Activated T-cell treated with anti-CD3 and anti-CD28 coated beads, Interleukin-2, amount 50 U/mL, for 1 hour (primary cell): Measurements from ENCODE around the gene ATP4A.

Experiments used
- DNase-seq: peaks from one replicate; pipeline ENCODE4 v3.0.0-alpha.2; 2020

The ATP4A gene

DNA sequence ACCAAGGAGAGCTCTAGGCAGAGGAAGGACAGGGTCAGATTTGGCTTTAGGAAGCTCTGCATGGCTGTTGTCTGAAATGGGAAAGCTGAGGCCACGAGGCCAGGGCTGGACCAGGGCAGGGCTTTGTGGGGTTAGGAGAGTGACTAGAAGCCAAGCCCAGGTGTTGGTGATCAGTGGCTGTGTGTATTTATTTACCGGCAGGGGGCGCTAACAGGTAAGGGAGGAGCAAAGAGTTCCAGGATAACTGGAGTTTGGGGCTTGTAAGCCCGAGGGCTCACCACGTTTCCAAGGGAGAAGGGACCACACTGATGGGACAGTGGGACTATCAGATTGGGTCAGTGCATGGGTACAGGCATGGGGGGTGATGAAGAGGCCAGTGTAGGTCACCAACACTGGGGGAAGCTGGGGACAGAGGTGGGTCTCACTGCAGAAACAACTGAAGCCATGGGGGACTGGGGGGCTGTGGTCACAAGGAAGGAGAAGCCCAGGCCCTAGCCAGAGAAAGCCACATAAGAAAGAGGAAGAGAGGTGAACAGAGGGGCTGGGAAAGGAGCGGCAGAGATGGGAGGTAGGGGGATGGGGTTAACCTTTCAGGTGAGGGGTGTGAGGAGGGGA lies 14.2 kb downstream of the ATP4A start:
- DNase-seq: peak; percentile 55

DNA sequence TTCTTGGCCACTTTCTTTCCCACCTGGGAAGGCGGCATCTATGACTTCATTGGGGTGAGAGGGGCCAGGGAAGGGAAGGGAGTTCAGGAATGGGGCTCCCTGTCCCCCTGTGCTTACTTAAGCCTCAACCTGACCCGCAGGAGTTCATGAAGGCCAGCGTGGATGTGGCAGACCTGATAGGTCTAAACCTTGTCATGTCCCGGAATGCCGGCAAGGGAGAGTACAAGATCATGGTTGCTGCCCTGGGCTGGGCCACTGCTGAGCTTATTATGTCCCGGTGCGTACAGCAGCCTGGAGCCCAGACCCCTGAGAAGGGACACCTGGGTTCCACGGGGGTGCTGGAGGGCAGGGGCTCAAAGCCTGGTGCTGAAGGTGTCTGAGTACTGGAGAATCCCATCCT lies 16.9 kb downstream of the ATP4A start:
- DNase-seq: no peak

DNA sequence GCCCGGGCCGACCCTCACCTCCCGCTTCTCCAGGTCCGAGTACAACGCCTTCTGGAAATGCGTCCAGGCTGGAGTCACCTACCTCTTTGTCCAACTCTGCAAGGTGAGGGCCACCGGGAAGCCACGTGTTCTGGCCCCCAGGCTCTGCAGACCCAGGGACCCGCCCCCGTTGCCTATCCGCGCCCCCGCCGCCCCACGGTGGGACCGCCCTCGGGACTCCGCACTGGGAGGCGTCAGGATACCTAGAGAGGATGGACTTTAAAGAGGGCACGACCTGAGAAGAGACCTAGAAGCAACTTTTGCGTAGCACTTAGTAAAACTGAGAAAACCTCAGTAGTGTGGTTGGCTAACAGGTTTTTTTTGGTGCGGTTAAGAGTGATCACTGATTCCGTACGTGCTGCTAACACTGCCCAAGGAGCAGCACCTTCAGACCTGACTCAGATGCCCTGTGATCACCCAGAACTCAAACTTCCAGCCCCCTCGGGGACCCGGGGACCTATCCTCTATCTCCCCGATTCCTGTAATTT lies 17.5 kb downstream of the ATP4A start:
- DNase-seq: peak; percentile 58

DNA sequence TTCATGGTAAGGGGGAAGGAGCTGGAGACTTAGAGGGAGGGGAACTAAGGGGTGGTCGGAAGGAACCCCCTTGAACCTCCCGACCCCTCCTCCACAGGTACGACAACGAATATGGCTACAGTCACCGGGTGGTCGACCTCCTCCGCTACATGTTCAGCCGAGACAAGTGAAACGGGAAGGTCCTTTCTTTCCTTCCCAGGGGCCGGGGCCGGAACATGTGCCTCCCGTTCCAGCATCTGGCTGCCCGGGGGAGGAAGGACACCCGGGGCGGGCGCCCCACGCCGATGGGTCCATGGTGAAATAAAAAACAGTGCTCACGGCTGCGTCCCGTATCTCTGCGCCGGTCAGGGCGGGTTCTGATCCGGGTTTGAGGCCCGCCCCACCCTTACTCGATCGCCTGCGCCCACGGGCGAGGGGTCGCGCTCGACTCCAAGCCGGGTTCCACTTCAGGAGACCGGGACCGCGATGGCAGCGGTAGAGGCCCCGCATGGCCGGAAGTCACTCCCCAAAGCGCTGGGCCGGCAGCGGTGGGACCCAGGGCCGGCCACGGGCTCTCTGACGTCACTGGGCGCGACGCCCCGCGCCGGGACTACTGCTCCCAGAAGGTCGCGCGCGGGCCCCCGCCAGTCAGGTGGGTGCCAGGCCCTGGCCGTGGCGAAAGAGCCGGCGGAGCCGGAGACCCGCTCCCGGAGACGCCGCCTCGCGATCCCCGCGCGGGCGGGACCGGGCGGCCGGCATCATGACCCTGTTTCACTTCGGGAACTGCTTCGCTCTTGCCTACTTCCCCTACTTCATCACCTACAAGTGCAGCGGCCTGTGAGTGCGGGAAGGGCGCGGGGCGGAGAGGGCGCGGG lies 18.2 kb downstream of the ATP4A start, which contains the start of gene TMEM147:
Gene TMEM147, plus strand, starts transcription at position 626 of the 854 bp plus-strand sequence. Its CDS starts 114 bp downstream, at position 740.
- peak; percentile 81 for DNase-seq

DNA sequence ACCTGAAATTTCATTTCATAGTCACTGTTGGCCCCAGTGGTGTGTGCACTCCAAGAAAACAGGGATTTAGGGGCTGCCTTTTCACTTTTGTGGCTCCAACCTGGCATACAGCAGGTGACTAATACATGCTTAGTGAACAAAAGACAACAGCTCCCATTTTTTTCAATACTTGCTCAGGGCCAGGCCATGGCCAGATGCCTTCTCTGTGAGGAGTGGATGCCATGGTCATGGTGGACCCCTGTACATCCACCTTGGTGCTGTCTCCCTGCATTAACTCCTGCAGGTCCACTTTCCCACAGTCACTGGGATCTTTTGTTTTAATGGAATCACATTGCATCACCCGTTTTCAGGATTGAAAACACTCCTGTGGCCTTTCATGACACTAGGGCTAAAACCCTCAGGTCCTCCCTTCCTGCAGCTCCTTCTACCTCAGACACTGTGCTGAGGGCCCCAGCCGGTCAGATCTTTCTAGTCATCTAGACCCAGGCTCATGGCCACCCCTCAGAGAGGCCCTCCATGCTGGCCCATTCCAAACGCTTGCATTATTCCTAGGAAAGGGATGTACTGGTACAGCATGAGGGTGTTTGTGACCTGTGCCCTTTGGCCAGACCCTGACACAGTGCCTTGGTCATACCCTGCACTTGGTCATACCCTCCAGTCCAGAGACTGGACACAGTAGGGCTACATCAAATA lies 19.2 kb downstream of the ATP4A start:
- no peak for DNase-seq

DNA sequence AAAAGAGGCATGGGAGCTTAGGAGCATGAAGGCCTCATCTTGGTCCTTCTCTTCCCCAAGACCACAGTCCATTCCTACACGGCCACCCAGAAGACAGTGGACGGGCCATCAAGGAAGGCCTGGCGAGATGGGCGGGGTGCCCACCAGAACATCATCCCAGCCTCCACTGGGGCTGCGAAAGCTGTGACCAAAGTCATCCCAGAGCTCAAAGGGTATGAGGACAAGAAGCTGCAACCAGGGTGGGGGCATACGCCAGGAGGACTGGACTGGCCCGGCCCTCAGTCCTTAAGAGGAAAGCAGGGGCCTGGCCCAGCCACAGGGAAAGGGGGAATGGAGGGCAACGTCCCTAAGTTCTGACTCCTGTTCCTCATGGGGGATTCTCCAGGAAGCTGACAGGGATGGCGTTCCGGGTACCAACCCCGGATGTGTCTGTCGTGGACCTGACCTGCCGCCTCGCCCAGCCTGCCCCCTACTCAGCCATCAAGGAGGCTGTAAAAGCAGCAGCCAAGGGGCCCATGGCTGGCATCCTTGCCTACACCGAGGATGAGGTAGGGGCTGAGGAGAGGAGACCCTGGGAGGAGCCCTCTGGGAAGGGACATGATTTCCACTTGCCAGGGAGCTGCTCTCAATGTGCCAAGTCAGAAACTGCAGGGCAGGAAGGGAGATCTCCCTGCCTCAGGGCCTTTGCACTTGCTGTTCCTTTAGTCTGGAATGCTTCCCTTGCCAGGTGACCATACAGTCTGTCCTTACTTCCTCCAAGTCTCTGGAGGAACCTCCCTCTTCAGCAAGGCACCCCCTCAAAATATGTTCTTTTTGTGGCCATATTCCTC lies 20.0 kb downstream of the ATP4A start:
- DNase-seq: no peak

DNA sequence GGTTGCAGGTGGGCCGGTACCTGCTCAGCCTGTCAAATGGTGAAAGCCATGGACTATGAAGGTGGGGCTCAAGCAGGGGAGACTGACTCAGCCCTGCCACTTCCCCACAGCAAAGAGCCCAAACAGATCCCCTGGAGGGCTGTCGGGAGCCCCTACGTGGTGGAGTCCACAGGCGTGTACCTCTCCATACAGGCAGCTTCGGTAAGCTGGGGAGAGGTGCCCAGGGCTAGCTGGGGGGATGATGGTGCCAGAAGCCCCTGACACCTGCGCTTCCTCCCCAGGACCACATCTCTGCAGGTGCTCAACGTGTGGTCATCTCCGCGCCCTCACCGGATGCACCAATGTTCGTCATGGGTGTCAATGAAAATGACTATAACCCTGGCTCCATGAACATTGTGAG lies 21.2 kb downstream of the ATP4A start:
- DNase-seq: no peak

DNA sequence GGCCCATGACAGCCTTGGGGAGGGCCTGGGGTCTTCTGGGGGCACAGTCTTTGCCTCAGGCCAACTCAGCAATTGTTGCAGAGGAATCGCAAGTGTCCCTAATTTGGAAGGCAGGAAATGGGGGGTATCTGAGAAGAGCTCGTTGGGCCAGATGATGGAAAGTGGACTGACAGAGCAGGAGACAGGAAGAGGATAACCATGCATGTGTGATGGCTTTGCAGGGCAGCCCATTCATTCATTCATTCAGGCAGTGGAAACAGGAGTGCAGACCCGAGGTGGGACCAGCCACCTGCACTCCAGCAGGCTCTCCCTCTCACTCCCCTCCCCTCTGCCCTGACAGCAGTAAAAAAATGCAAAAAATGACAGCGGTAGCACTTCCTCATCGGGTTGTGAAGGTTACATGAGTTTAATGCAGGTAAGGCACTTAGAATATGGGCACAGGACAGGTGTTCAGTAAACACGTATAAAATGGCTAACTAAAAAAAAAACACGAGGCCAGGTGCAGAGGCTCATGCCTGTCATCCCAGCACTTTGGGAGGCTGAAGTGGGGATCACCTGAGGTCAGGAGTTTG lies 23.0 kb downstream of the ATP4A start:
- DNase-seq: no peak

DNA sequence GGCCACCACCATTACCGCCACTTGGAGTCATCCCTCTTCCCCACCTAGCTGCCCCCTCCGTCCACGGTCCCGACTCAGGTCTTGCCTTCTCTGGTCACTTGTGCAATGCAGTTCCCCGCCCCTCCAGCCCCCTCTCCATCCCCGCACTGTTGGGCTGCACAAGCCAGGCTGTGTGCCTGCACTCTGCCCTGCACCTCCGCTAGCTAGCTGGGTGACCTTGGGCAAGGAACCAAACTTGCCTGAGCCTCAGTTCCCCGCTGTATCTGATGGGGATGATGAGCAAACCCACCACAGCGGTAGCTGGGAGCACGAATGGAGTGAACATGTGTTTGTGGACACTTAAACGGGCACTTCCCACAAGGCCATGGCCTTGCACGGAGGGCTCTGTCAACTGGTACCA lies 23.6 kb downstream of the ATP4A start:
- DNase-seq: no peak

DNA sequence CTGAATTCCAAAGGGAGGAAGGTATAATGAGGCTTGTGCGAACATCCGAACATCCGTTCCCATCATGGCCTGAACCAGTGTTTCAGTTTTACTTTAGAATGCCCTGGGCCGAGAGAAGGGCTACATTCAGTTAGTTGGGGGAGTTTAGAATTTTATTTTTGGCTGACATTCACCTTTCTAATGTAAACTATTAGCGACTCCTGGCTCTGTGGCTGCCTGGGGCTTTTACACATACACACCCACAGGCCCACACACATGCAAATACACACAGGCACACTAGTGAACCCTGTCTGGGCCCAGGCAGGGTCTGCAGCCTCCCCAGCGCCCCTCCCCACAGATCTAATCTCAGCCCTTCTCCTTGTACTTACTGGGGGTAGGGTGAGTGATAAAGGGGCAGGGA lies 24.1 kb downstream of the ATP4A start:
- no peak for DNase-seq

DNA sequence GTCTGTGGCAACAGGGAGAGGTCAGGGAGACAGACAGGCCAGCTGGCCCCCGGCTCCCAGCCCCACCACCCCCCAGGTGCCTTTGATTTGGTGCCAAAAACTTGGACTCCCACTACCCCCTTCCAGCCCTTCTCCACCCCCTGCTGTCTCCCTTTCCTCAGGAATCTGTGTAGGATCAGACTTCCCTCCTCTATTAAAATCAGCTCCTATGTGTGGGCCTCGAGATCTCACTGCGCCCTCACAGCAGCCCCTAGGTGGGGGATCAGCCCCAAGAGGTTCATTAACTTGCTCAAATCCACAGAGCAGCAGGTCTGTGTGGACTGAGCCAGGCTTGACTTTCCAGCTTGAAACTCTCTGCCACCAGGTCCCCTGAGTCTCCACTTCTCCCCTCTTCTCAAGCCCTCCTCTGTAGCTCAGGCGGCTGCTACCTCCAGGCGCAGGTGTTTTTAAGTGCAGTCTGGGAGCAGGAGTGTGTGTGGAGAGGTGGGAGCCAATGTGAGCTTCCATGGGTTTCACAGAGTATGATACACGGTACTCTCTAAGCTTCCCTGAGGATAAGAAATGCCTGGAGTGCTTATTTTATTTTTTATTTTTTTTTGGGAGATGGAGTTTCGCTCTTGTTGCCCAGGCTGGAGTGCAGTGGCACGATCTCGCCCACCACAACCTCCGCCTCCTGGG lies 28.5 kb downstream of the ATP4A start:
- DNase-seq: no peak

DNA sequence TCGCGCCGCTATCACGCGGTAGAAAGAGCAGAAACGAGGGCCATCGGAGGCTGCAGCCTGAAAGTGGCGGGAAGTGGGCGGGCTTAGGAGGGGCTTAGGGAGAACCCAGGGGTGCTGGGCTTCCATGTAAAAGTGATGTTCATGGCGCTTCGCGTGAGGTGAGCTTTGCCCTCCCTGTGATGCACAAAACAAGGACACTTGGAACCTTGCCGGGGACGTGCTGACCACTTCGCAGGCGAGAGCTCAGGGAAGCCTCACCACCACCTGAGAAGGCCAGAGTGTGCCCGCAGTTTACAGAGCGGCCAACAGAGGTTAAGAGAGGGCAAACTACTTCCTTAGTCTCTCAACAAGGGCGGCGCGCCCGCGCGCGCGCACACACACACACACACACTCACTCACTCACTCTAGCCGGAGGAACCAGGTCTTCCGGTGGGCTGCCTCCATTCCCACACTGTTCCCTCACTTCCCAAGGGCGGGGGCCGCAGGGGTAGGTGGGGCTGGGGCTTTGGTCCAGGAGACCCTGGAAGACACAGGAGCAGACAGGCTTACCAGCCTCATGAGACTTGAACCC lies 29.6 kb downstream of the ATP4A start:
- peak; percentile 43 for DNase-seq

DNA sequence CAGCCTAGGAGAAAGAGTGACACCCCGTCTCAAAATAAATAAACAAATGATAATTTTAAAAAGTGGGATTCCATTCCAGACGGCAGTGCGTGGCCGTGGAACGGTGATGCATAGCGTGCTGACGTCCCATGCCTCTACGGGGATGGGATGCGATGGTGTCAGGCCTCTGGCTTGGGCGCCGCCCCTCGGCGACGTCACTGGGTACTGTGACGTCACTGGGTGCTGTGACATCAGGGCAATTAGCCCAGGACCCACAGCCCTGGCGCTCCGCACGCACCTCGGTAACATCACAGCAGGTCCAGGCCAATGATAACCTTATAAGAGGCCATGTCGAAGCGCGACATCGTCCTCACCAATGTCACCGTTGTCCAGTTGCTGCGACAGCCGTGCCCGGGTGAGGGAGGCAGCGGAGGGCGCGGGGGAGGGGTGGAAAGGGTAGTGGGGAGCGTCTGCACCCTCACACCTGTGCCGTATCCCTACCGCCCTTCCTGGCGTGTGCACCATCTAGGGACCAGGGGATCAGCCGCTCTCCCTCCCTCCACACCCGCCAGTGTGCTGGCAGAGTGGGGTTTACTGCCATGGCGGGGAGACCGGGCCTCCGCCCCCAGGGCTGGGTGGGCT lies 30.1 kb downstream of the ATP4A start, which contains the start of gene GAPDHS:
Gene GAPDHS, plus strand, starts transcription at position 256 of the 621 bp plus-strand sequence. Its CDS starts 72 bp downstream, at position 328.
- DNase-seq: no peak

DNA sequence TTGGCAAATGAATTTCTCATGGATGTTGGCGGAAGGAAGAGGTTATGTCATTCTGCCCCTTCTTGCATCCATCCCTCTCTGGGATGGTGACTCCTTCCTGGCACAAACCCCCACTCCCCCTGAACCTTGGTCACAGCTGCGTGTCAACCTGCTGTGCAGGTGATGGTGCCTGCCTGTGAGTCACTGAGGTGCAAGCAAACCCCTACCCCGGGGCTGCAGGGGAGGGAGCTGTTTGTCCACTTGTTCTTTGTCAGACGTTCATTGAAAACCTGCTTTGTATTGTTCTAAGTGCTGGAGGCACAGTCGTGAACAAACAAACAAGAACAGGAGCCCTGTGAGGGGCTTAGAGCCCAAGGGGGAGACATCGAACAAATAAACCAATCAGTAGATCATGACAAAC lies 32.2 kb downstream of the ATP4A start:
- DNase-seq: no peak

DNA sequence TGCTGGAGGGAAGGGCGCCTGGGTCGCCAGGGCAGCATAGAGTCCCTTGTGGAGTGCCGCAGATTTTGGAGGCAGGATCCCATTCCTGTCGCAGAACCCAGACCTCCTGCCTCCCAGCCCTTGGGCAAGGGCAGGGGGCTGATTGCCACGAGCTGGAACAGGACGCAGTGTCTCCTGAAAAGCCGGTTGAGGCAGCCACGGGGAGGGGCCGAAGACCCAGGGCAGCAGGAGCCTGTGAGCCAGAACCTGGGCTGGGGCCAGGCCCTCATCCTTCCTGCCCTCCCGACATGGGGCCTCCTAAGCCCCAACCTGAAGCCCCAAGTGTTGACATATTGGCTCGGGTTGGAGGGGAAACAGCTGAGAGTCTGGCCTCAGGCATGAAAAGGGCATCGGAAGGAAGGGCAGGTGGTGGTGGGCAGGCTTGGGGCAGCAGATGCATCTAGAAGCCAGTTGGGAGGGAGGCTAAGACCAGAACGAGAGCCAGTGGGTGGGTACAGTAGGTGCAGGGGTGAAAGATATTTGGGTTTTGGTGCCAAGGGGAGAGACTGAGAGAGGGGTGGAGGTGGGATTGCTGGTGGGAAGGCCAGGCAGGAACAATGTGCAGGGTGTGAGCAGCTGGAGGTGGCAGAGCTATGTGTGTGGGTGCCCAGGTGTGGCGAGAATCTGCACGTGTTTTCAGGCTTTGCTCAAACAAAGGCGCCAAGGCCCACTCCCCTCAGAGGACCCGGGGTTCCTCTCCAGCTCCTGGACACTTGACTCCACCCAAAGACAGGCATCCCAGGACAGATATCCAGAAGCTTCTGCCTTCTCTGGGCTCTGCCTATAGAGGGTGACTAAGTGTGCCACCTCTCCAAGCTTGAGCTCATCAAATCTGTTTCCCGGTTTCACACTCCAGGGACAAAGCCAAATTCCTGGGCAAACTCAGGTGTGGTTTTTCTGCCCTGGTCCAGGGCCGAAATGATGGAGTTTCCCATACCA lies 33.9 kb downstream of the ATP4A start:
- no peak for DNase-seq

DNA sequence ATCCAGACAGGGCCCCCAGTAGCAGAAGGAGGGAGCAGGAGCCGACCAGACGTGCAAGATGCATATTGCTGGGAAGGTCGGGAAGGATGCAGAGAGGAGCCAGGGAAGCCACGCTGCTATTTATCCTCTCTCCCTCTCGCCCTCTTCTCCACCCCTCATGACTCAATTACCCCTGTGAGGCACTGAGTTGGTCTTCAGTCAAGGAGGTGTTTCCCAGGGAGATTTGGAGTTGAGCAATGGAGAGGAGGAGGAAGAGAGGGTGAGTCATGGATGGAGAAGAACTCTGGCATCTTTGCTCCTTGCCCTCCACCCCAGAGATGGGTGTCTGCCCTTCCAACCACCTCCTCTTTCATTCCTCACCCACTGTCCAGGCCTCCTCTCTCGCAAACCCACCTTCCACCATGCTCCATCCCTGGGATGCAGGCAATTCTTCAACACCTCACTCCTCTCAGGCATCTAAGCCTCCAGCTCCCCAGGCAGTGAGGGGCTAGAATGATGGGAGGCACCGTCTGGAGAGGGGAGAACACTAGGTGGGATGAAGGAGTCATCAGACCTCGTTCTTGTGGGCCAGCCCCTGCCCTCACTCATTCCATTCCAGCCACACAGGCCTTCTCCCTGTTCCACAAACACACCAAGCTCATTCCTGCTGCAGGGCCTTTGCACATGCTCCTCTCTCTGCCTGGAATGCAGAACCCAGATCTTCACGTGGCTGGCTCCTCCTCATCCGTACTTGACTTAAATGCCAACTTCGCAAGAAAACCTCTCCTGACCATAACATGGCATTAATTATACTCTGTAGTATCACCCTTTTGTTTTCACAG lies 35.0 kb downstream of the ATP4A start, which contains the start of gene SBSN:
Gene SBSN, minus strand, starts transcription at position 94 of the 821 bp plus-strand sequence. Its CDS starts 30 bp downstream, at position 64.
- no peak for DNase-seq

DNA sequence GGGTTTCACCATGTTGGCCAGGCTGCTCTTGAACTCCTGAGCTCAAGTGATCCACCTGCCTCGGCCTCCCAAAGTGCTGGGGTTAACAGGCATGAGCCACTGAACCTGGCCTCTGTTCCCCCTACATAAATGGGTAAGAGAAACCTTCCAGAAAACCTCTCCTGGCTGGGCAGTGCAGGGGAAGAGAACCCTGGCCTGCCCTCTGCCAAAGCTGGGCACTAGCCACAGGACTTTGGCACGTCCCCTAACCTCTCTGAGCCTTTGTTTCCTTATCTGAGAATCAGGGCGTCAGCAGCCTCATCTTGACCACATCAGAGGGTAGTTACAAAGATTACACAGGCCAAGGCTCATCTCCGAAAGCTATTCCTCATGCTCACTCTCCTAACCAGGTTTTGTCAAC lies 37.6 kb downstream of the ATP4A start:
- no peak for DNase-seq

DNA sequence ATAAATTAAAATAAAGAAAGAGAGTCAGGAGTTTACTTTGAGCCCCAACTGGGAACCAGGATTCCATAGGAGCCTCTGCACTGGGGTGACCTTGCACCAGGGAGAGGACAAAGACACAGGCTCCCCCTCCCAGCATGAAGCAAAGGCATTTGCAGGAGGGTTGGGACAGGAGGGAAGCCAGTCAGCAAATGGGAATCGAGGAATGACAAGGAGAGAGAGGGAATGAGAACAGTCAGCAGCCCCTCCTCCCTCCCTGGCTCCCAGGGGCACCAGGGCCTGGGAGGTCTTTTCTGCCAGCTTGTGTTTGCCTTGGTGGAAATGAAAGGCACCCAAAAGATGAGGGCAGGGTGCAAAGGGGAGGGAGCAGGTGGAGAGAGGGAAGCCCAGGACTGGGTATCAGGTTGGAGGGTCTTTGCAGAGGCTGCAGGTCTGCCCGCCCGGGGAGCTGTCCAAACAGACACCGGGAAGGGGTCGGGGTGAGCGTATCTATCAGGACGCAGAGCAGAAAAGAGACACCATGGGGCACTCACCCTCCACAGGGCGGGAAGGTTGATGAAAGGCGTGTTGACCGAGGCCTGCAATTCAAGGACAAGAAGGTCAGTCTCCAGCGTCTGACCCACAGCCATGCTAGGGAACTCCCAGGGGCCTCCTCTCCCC lies 39.1 kb downstream of the ATP4A start:
- no peak for DNase-seq
